ENCODE data around the gene EPHA1. TPM values are rescaled to one million over a fixed set of nuclear protein-coding genes. Genes with fewer than 3 reads are reported as not detected.

EPHA1 gene
- total RNA-seq: not detected
- long read RNA-seq: 0 reads

DNA sequence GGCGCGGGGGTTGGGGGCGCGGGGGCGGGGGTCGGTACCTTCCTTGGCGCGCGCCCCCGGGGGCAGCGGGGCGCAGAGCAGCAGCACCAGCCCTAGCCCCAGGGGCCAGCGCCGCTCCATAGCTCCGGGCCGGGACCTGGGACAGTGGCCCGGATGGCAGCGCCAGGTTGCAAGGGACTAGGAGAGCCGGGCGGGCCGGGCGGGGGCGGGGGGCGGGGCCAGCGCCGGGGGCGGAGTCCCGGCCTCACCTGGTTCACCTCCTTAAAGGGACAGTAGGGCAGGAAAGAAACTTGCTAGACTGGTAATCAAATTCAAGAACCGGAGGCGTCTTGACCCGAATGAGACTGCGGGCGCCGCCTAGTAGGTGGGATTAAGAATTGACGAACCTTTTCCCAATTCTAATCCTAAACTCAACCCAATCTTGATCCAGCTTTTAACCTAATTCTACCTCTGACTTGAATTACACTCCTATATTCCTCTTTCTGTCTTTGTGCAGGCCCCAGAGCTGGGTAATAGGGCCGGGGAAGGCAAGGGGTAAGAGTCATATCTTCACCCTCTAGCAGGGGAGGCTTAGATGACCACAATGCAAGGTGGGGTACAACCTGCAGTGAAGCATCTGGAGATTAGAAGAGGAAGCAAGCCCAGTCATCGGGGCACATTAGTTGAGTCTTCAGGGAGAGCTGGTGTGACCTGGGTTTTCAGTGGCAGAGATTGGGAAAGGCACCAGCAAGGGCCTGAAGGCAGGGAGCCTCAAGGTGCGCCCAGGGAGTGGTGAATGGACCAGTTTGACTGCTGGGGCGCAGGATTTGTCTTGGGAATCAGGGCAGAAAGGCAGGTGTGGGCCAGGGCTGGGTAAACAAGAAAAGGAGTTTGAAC is at the start of gene EPHA1:
Gene EPHA1, minus strand, starts transcription at position 171 of the 876 bp plus-strand sequence. Its CDS starts 51 bp downstream, at position 120.
- no peak for DNase-seq
- Histone ChIP-seq H3K27me3 (ENCODE audit: low read depth) (peaks cover 50% of the 10 kb centered on the region), H3K27ac (replicated peaks) (no peak within 1 kb of the TSS), H3K9me3 (replicated peaks) (no peaks in the 10 kb centered on the region), H3K4me1 (peaks cover 37% of the 10 kb centered on the region), H3K4me3 (peak within 1 kb of the TSS; percentile 48), H3K36me3 (no peaks in the 10 kb centered on the region)
- intact Hi-C loops (cut with micrococcal nuclease): no loop called here
- TF ChIP-seq, protein P1, sequence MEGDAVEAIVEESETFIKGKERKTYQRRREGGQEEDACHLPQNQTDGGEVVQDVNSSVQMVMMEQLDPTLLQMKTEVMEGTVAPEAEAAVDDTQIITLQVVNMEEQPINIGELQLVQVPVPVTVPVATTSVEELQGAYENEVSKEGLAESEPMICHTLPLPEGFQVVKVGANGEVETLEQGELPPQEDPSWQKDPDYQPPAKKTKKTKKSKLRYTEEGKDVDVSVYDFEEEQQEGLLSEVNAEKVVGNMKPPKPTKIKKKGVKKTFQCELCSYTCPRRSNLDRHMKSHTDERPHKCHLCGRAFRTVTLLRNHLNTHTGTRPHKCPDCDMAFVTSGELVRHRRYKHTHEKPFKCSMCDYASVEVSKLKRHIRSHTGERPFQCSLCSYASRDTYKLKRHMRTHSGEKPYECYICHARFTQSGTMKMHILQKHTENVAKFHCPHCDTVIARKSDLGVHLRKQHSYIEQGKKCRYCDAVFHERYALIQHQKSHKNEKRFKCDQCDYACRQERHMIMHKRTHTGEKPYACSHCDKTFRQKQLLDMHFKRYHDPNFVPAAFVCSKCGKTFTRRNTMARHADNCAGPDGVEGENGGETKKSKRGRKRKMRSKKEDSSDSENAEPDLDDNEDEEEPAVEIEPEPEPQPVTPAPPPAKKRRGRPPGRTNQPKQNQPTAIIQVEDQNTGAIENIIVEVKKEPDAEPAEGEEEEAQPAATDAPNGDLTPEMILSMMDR (IDR thresholded peaks at IDR 0.05; ENCODE audit: borderline replicate concordance): peak; percentile 45

DNA sequence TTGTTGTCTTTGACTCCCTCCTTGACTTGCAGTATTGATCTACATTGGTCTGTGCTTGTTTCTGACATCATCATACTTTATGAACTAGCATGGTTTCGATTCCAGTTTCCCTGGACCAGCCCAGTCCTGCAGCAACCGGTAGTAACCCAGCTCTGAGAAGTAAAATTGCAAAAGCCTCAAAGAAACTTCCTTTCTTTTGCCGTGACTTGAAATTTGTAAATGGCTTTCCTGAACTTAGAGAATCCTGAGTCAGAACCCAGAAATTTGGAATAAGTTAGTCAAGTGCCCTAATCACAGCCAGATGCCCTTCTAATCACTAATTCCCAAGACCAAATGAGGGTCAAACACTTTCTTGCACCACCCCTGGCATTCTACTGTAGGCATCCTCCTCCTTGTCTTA is 49.6 kb upstream of the EPHA1 start:
- peaks cover 16% of the 10 kb centered on the region for H3K9me3 ChIP-seq (replicated peaks)
- H3K27me3 ChIP-seq (ENCODE audit: low read depth): no peaks in the 10 kb centered on the region
- no peaks in the 10 kb centered on the region for H3K4me1 ChIP-seq
- intact Hi-C loops (cut with micrococcal nuclease): no loop called here
- no peak for DNase-seq
- TF ChIP-seq, protein P1 (IDR thresholded peaks at IDR 0.05; ENCODE audit: borderline replicate concordance): no peak
- no peaks in the 10 kb centered on the region for H3K36me3 ChIP-seq
- H3K4me3 ChIP-seq: no peak overlapping the region
- H3K27ac ChIP-seq (replicated peaks): no peak overlapping the region

DNA sequence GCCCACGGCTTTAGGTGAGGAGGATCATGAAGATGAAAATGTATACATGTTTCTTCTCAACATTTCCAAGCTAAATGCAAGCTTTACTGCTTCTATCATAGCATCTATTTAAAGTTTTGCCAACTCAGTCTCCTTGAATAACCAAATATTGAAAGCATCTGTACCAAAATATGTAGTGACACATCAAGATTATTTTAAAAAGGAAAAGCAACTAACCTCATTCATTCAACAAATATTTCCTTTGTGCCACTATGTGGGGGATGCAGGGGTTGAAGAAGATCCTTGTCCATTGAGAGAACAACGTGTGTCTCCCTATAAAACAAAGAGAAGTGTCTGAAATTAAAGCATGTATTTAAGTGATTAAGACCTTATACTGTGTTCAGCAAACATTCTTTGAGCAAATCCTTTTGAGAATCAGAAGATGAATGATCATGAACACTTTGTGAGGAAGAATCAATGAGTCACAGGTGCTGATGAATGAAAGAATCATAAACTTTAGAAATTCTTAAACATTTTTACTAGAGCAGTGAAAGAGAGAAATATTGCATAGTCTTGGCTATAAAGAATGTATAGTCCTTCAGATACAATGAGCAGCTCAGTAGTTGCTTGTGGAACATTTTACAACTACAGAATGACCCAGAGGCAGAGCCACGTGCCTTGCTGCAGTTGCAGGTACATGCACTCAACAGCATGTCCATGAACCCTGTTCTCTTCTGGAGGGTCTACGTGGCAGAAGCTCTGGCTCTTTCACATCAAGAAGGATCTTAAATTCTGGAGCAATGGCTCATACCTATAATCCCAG is 48.5 kb upstream of the EPHA1 start:
- no peak for DNase-seq
- Histone ChIP-seq H3K9me3 (replicated peaks) (peaks cover 10% of the 10 kb centered on the region), H3K4me3 (no peak overlapping the region), H3K27me3 (ENCODE audit: low read depth) (no peaks in the 10 kb centered on the region), H3K36me3 (no peaks in the 10 kb centered on the region), H3K4me1 (no peaks in the 10 kb centered on the region), H3K27ac (replicated peaks) (no peak overlapping the region)
- TF ChIP-seq, protein P1 (IDR thresholded peaks at IDR 0.05; ENCODE audit: borderline replicate concordance): no peak
- intact Hi-C loops (cut with micrococcal nuclease): no loop called here

DNA sequence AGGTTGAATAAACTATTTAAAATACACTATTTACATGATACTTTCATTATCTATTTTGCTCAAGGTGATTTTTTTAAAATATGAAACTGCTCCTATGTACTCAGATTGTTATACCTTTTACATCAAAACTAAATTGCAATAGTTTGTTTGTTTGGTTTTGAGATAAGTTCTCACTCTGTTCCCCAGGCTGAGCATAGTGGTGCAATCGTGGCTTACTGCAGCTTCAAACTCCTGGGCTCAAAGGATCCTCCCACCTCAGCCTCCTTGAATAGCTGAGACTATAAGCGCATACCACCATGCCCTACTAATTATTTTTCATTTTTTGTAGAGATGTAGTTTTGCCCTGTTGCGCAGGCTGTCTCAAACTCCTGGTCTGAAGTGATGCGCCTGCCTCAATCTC is 47.3 kb upstream of the EPHA1 start:
- no peaks in the 10 kb centered on the region for H3K9me3 ChIP-seq (replicated peaks)
- intact Hi-C loops (cut with micrococcal nuclease): no loop called here
- TF ChIP-seq, protein P1 (IDR thresholded peaks at IDR 0.05; ENCODE audit: borderline replicate concordance): no peak
- no peaks in the 10 kb centered on the region for H3K27me3 ChIP-seq (ENCODE audit: low read depth)
- no peak overlapping the region for H3K4me3 ChIP-seq
- no peak overlapping the region for H3K27ac ChIP-seq (replicated peaks)
- H3K36me3 ChIP-seq: no peaks in the 10 kb centered on the region
- no peak for DNase-seq
- H3K4me1 ChIP-seq: no peaks in the 10 kb centered on the region

DNA sequence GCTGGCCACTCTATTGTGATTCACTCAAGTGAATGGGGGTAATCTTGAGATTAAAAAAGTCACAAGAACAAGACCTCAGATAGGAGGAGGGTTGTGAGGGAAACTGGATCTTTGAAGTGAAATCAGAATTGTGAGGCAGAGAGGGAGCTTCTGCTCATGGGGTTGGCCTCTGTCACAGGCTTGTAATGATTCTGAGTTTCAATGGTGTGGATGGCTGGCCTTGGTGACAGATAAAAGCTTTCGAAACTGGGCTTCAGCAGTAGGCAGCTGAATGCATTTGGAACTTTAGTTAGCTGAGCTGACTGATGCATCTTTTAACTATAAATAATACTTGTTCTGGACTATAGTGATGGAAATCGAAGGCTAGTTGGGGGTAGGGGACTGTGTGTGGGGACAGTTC is 46.8 kb upstream of the EPHA1 start:
- H3K4me3 ChIP-seq: no peak overlapping the region
- TF ChIP-seq, protein P1 (IDR thresholded peaks at IDR 0.05; ENCODE audit: borderline replicate concordance): no peak
- intact Hi-C loops (cut with micrococcal nuclease): no loop called here
- H3K36me3 ChIP-seq: no peaks in the 10 kb centered on the region
- no peaks in the 10 kb centered on the region for H3K27me3 ChIP-seq (ENCODE audit: low read depth)
- no peaks in the 10 kb centered on the region for H3K4me1 ChIP-seq
- no peak for DNase-seq
- H3K9me3 ChIP-seq (replicated peaks): no peaks in the 10 kb centered on the region
- H3K27ac ChIP-seq (replicated peaks): no peak overlapping the region

Measured in left ventricle myocardium inferior (tissue), 1 donor.